Measurements from ENCODE around the gene SNX5. TPM values are rescaled to one million over a fixed set of nuclear protein-coding genes. Genes with fewer than 3 reads are reported as not detected.

Gene SNX5
- total and polyA plus RNA-seq, 2 of the 13 experiments (the other 11 are each of a cell fraction or from before 2014, with no cell fraction given) = 664 to 1,040 TPM

DNA sequence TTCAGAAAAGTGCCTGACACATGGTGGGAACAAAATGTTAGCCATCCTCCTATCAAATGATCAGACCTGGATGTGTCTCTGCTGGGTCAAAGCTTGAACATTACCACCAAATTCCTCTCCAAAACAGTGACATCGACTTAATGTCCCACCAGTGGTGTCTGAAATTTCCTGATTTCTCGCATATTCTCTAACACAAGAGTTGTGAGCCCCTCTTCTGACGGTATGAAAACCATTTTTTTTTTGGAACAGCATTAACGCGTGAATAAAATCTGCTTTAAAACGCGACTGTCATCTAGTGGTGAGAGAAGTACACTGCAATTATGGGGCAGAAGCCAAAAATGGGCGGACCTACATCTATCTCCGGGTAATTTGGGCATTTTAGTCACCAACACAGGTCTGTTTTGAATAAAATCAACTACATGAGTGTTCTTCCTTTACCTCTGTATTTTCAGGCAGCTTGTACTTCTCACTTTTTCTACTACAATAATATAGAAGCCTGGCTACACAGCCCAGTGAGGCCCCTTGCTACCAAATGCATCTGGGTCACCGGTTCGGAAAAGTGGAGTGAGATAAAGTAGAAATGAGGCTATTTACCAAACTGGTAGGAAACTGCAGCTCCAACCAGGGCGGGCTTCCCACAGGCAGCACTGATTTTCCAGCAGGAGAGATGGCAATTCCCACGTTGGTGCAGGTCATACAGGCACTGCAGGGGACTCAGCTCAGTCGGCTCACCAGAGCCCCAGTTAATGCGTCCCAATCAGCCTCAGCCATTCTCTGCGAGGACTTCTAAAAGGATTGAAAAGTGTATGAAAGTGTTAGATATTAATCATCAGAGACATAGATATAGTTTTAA, 27.6 kb upstream of the SNX5 start (continued):
- TF ChIP-seq, protein P1, sequence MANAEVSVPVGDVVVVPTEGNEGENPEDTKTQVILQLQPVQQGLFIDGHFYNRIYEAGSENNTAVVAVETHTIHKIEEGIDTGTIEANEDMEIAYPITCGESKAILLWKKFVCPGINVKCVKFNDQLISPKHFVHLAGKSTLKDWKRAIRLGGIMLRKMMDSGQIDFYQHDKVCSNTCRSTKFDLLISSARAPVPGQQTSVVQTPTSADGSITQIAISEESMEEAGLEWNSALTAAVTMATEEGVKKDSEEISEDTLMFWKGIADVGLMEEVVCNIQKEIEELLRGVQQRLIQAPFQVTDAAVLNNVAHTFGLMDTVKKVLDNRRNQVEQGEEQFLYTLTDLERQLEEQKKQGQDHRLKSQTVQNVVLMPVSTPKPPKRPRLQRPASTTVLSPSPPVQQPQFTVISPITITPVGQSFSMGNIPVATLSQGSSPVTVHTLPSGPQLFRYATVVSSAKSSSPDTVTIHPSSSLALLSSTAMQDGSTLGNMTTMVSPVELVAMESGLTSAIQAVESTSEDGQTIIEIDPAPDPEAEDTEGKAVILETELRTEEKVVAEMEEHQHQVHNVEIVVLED (CRISPR knock-in tag; IDR thresholded peaks at IDR 0.05; ENCODE audit: borderline replicate concordance) = peak; percentile 62
- TF ChIP-seq NFE2L1 (CRISPR knock-in tag; IDR thresholded peaks at IDR 0.05; ENCODE audit: borderline replicate concordance) (no peak), KDM3A (CRISPR knock-in tag; IDR thresholded peaks at IDR 0.05; ENCODE audit: low read depth) (peak; percentile 87), MIER3 (CRISPR knock-in tag; IDR thresholded peaks at IDR 0.05; ENCODE audit: borderline replicate concordance) (peak; percentile 49), KLF13 (CRISPR knock-in tag; IDR thresholded peaks at IDR 0.05) (no peak), TEAD3 (CRISPR knock-in tag; optimal IDR thresholded peaks at IDR 0.05; ENCODE audit: borderline replicate concordance) (peak; percentile 53), ELF3 (CRISPR knock-in tag; IDR thresholded peaks at IDR 0.05) (peak; percentile 58; the same call in 1 of the 2 replicates), CREB1 (IDR thresholded peaks at IDR 0.05) (no peak), CREB1 (CRISPR knock-in tag; IDR thresholded peaks at IDR 0.05) (no peak), ZNF326 (CRISPR knock-in tag; IDR thresholded peaks at IDR 0.05; ENCODE audit: borderline replicate concordance) (no peak), FOXJ3 (CRISPR knock-in tag; IDR thresholded peaks at IDR 0.05; ENCODE audit: borderline replicate concordance) (peak; percentile 54; the same call in 1 of the 2 replicates), RAD21 (CRISPR knock-in tag; IDR thresholded peaks at IDR 0.05) (peak; percentile 91), KLF11 (CRISPR knock-in tag; IDR thresholded peaks at IDR 0.05) (0 out of 2 replicates have a peak, but pooled peaks have one; percentile 65), THAP11 (CRISPR knock-in tag; IDR thresholded peaks at IDR 0.05) (peak; percentile 67)
- TF ChIP-seq, protein P2, sequence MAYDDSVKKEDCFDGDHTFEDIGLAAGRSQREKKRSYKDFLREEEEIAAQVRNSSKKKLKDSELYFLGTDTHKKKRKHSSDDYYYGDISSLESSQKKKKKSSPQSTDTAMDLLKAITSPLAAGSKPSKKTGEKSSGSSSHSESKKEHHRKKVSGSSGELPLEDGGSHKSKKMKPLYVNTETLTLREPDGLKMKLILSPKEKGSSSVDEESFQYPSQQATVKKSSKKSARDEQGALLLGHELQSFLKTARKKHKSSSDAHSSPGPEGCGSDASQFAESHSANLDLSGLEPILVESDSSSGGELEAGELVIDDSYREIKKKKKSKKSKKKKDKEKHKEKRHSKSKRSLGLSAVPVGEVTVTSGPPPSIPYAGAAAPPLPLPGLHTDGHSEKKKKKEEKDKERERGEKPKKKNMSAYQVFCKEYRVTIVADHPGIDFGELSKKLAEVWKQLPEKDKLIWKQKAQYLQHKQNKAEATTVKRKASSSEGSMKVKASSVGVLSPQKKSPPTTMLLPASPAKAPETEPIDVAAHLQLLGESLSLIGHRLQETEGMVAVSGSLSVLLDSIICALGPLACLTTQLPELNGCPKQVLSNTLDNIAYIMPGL (CRISPR knock-in tag; IDR thresholded peaks at IDR 0.05; ENCODE audit: borderline replicate concordance in 1 of 2, low read depth in 1 of 2) = peak in 1 of 2 experiments; percentile 56; a peak in 1 of 4 replicates
- TF ChIP-seq, protein P3, sequence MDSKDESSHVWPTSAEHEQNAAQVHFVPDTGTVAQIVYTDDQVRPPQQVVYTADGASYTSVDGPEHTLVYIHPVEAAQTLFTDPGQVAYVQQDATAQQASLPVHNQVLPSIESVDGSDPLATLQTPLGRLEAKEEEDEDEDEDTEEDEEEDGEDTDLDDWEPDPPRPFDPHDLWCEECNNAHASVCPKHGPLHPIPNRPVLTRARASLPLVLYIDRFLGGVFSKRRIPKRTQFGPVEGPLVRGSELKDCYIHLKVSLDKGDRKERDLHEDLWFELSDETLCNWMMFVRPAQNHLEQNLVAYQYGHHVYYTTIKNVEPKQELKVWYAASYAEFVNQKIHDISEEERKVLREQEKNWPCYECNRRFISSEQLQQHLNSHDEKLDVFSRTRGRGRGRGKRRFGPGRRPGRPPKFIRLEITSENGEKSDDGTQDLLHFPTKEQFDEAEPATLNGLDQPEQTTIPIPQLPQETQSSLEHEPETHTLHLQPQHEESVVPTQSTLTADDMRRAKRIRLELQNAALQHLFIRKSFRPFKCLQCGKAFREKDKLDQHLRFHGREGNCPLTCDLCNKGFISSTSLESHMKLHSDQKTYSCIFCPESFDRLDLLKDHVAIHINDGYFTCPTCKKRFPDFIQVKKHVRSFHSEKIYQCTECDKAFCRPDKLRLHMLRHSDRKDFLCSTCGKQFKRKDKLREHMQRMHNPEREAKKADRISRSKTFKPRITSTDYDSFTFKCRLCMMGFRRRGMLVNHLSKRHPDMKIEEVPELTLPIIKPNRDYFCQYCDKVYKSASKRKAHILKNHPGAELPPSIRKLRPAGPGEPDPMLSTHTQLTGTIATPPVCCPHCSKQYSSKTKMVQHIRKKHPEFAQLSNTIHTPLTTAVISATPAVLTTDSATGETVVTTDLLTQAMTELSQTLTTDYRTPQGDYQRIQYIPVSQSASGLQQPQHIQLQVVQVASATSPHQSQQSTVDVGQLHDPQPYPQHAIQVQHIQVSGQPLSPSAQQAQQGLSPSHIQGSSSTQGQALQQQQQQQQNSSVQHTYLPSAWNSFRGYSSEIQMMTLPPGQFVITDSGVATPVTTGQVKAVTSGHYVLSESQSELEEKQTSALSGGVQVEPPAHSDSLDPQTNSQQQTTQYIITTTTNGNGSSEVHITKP (CRISPR knock-in tag; IDR thresholded peaks at IDR 0.05; ENCODE audit: low read depth) = peak; percentile 31; the same call in 1 of the 2 replicates
